T-helper 17 cell (primary cell): ENCODE results near the gene ASH1L. TPM values are rescaled to one million over a fixed set of nuclear protein-coding genes. Genes with fewer than 3 reads are reported as not detected.
"Not testable (repeated sequence)": the region's sequence is repeated elsewhere in the genome, so short reads cannot be mapped to it uniquely, and the experiment has no call there.

ENCODE experiments used
- ATAC-seq: fragments of 150-1000 bp; cut with Tn5 transposase; 2 replicates; pipeline ENCODE4 v1.10.0; 2021; ENCODE audit warnings: mild to moderate bottlenecking, moderate library complexity
- DNase-seq, 3 donors: peaks; one replicate each; pipeline versions ENCODE4 v3.0.0 to v3.0.0-alpha.2; 2020 to 2021
- H3K9me3 ChIP-seq: one replicate; pipeline ENCODE4 v1.7.0; 2013; ENCODE audit warnings: low read length, mild to moderate bottlenecking; ENCODE audit not compliant: control insufficient read depth, poor library complexity, severe bottlenecking
- H3K27ac Mint-ChIP-seq: one replicate; pipeline ENCODE4 v1.8.0; 2022; ENCODE audit warnings: mild to moderate bottlenecking, moderate library complexity, mixed read lengths
- H3K27me3 Mint-ChIP-seq: one replicate; pipeline ENCODE4 v1.8.0; 2022; ENCODE audit warnings: mixed read lengths
- H3K36me3 Mint-ChIP-seq: one replicate; pipeline ENCODE4 v1.8.0; 2022; ENCODE audit warnings: low read depth, mixed read lengths
- H3K4me1 Mint-ChIP-seq: one replicate; pipeline ENCODE4 v1.8.0; 2022; ENCODE audit warnings: mild to moderate bottlenecking, mixed read lengths
- H3K4me3 Mint-ChIP-seq: one replicate; pipeline ENCODE4 v1.8.0; 2022; ENCODE audit warnings: mild to moderate bottlenecking, moderate library complexity, mixed read lengths
- total RNA-seq, 4 donors: library from RNA in 2 of 4; stranded (reverse) in 2 of 4; gene quantifications; one replicate each; pipeline ENCODE4 v1.2.3 and lab custom pipeline; 2022 to 2026

The ASH1L gene
- total RNA-seq, 2 donors from 2014 or later = 75.5 to 84.6 TPM

- no peak overlapping the region for H3K27ac Mint-ChIP-seq
- H3K4me1 Mint-ChIP-seq = no peaks in the 10 kb centered on the region
- no peaks in the 10 kb centered on the region for H3K27me3 Mint-ChIP-seq
- no peaks in the 10 kb centered on the region for H3K36me3 Mint-ChIP-seq
- no peaks in the 10 kb centered on the region for H3K9me3 ChIP-seq
- ATAC-seq (no peak), DNase-seq (no peak)
- no peak overlapping the region for H3K4me3 Mint-ChIP-seq
These were observed 179.2 kb downstream of the ASH1L start for GRCh38 chr1:155383406-155383805.

- Mint-ChIP-seq H3K36me3 (no peaks in the 10 kb centered on the region), H3K27me3 (no peaks in the 10 kb centered on the region), H3K27ac (no peak overlapping the region), H3K4me3 (no peak overlapping the region), H3K4me1 (peaks cover 2% of the 10 kb centered on the region)
- no peak for DNase-seq
- ATAC-seq = peak; percentile 53
- no peaks in the 10 kb centered on the region for H3K9me3 ChIP-seq
These were observed 182.9 kb downstream of the ASH1L start for GRCh38 chr1:155379631-155380090.

- no peak for ATAC-seq
- Mint-ChIP-seq H3K36me3 (no peaks in the 10 kb centered on the region), H3K27me3 (no peaks in the 10 kb centered on the region), H3K27ac (peak overlapping the region; percentile 80), H3K4me1 (peaks cover 2% of the 10 kb centered on the region), H3K4me3 (no peak overlapping the region)
- H3K9me3 ChIP-seq = no peaks in the 10 kb centered on the region
- no peak for DNase-seq
These were observed 183.4 kb downstream of the ASH1L start for GRCh38 chr1:155379180-155379579.

GRCh38 chr1:155360051-155360450 lies 202.6 kb downstream of the ASH1L start:
- Mint-ChIP-seq H3K4me1 (no peaks in the 10 kb centered on the region), H3K4me3 (no peak overlapping the region), H3K36me3 (peaks cover 2% of the 10 kb centered on the region), H3K27me3 (no peaks in the 10 kb centered on the region), H3K27ac (peak overlapping the region; percentile 56)
- no peaks in the 10 kb centered on the region for H3K9me3 ChIP-seq
- no peak for DNase-seq
- no peak for ATAC-seq

- peaks cover 6% of the 10 kb centered on the region for H3K36me3 Mint-ChIP-seq
- H3K4me3 Mint-ChIP-seq = no peak overlapping the region
- no peaks in the 10 kb centered on the region for H3K27me3 Mint-ChIP-seq
- peaks cover 2% of the 10 kb centered on the region for H3K4me1 Mint-ChIP-seq
- no peaks in the 10 kb centered on the region for H3K9me3 ChIP-seq
- H3K27ac Mint-ChIP-seq = no peak overlapping the region
- no peak for ATAC-seq
- DNase-seq = no peak
These were observed 210.0 kb downstream of the ASH1L start for GRCh38 chr1:155352631-155353030.

- DNase-seq = no peak
- Mint-ChIP-seq H3K36me3 (peaks cover 22% of the 10 kb centered on the region), H3K27ac (no peak overlapping the region), H3K4me1 (peaks cover 3% of the 10 kb centered on the region), H3K27me3 (no peaks in the 10 kb centered on the region), H3K4me3 (no peak overlapping the region)
- no peaks in the 10 kb centered on the region for H3K9me3 ChIP-seq
- ATAC-seq = no peak
These were observed 219.8 kb downstream of the ASH1L start for GRCh38 chr1:155342842-155343241.

GRCh38 chr1:155339515-155340097 lies 223.0 kb downstream of the ASH1L start:
- no peak for ATAC-seq
- no peak overlapping the region for H3K4me3 Mint-ChIP-seq
- H3K9me3 ChIP-seq = no peaks in the 10 kb centered on the region
- DNase-seq = no peak
- H3K27me3 Mint-ChIP-seq = no peaks in the 10 kb centered on the region
- no peak overlapping the region for H3K27ac Mint-ChIP-seq
- H3K36me3 Mint-ChIP-seq = peaks cover 21% of the 10 kb centered on the region
- peaks cover 5% of the 10 kb centered on the region for H3K4me1 Mint-ChIP-seq

- peaks cover 16% of the 10 kb centered on the region for H3K36me3 Mint-ChIP-seq
- H3K27me3 Mint-ChIP-seq = no peaks in the 10 kb centered on the region
- H3K27ac Mint-ChIP-seq = no peak overlapping the region
- ATAC-seq = no peak
- H3K4me3 Mint-ChIP-seq = no peak overlapping the region
- no peaks in the 10 kb centered on the region for H3K9me3 ChIP-seq
- no peak for DNase-seq
- peaks cover 9% of the 10 kb centered on the region for H3K4me1 Mint-ChIP-seq
These were observed 227.6 kb downstream of the ASH1L start for GRCh38 chr1:155334962-155335361.

- peak overlapping the region; percentile 37 for H3K27ac Mint-ChIP-seq
These were observed 232.5 kb downstream of the ASH1L start for GRCh38 chr1:155329980-155330598.

GRCh38 chr1:155328856-155329255 lies 233.7 kb downstream of the ASH1L start:
- not testable (repeated sequence) for H3K4me3 Mint-ChIP-seq, ATAC-seq, H3K9me3 ChIP-seq, H3K27ac Mint-ChIP-seq, H3K27me3 Mint-ChIP-seq, H3K36me3 Mint-ChIP-seq, DNase-seq
- peaks cover 15% of the 10 kb centered on the region for H3K4me1 Mint-ChIP-seq

More at GRCh38 chr1:155329980-155330598, 232.5 kb downstream of the ASH1L start:
- H3K4me3 Mint-ChIP-seq = no peak overlapping the region
- peaks cover 12% of the 10 kb centered on the region for H3K4me1 Mint-ChIP-seq
- H3K27me3 Mint-ChIP-seq = no peaks in the 10 kb centered on the region
- ATAC-seq (no peak), DNase-seq (no peak)
- peaks cover 4% of the 10 kb centered on the region for H3K36me3 Mint-ChIP-seq
- H3K9me3 ChIP-seq = no peaks in the 10 kb centered on the region

- Mint-ChIP-seq H3K4me1 (peaks cover 15% of the 10 kb centered on the region), H3K27me3 (no peaks in the 10 kb centered on the region), H3K4me3 (no peak overlapping the region), H3K36me3 (peaks cover 2% of the 10 kb centered on the region), H3K27ac (peak overlapping the region; percentile 43)
- H3K9me3 ChIP-seq = no peaks in the 10 kb centered on the region
- no peak for DNase-seq
- ATAC-seq = no peak
These were observed 234.6 kb downstream of the ASH1L start for GRCh38 chr1:155327981-155328380.

- Mint-ChIP-seq H3K4me1 (peaks cover 19% of the 10 kb centered on the region), H3K36me3 (peaks cover 2% of the 10 kb centered on the region), H3K27me3 (no peaks in the 10 kb centered on the region), H3K4me3 (no peak overlapping the region), H3K27ac (peak overlapping the region; percentile 63)
- no peaks in the 10 kb centered on the region for H3K9me3 ChIP-seq
- no peak for ATAC-seq
- DNase-seq = no peak
These were observed 236.0 kb downstream of the ASH1L start for GRCh38 chr1:155326631-155327037.

- H3K4me3 Mint-ChIP-seq = peak overlapping the region; percentile 79
- peak overlapping the region; percentile 63 for H3K27ac Mint-ChIP-seq
- H3K4me1 Mint-ChIP-seq = peaks cover 20% of the 10 kb centered on the region
- DNase-seq (no peak), ATAC-seq (no peak)
- no peaks in the 10 kb centered on the region for H3K9me3 ChIP-seq
- H3K36me3 Mint-ChIP-seq = peaks cover 2% of the 10 kb centered on the region
- no peaks in the 10 kb centered on the region for H3K27me3 Mint-ChIP-seq
These were observed 236.5 kb downstream of the ASH1L start for GRCh38 chr1:155326020-155326526.

- ATAC-seq (no peak), DNase-seq (no peak)
- Mint-ChIP-seq H3K27me3 (no peaks in the 10 kb centered on the region), H3K4me1 (peaks cover 19% of the 10 kb centered on the region), H3K36me3 (no peaks in the 10 kb centered on the region), H3K27ac (peak overlapping the region; percentile 63), H3K4me3 (no peak overlapping the region)
- no peaks in the 10 kb centered on the region for H3K9me3 ChIP-seq
These were observed 237.1 kb downstream of the ASH1L start for GRCh38 chr1:155325603-155325893.
